H1 (cell line): ENCODE measurements around the gene RB1. TPM values are rescaled to one million over a fixed set of nuclear protein-coding genes. Genes with fewer than 3 reads are reported as not detected.

Experiments
- GTF2F1 ChIP-seq: IDR thresholded peaks from 2 replicates; pipeline ENCODE4 v1.6.1; 2012; ENCODE audit warnings: low read depth, low read length, improper control_type of control experiment, borderline replicate concordance
- HDAC6 ChIP-seq: IDR thresholded peaks from one replicate; pipeline ENCODE4 v1.7.1; 2012; ENCODE audit warnings: low read depth, mild to moderate bottlenecking, inconsistent platforms, low read length, moderate library complexity
- POLR2A ChIP-seq, 2 experiments: IDR thresholded peaks; 1 replicate in 1 of 2; 2 replicates in 1 of 2; pipeline ENCODE4 v1.6.1; 2011; ENCODE audit warnings: low read depth in 2 of 2, low read length in 2 of 2, mild to moderate bottlenecking in 2 of 2; ENCODE audit errors: control extremely low read depth in 1 of 2
- SP4 ChIP-seq: IDR thresholded peaks from 2 replicates; pipeline ENCODE4 v1.6.1; 2012; ENCODE audit warnings: low read length, inconsistent platforms
- USF2 ChIP-seq: IDR thresholded peaks from 2 replicates; pipeline ENCODE4 v1.6.1; 2011; ENCODE audit warnings: low read length, improper control_type of control experiment
- polyA plus RNA-seq, 7 experiments: library from polyadenylated mRNA; depleted of rRNA in 3 of 7; stranded (reverse) in 5 of 7; unstranded in 2 of 7; fragments of >200 nt in 5 of 7; fragments of 200-250 nt in 2 of 7; gene quantifications; 1 replicate in 5 of 7; 2 replicates in 1 of 7; 4 replicates in 1 of 7; pipeline versions ENCODE4 v1.2.1 to v1.2.3, GENCODE V29; 2011 to 2013; ENCODE audit warnings: missing spikeins in 2 of 7, mixed read lengths in 2 of 7
- total RNA-seq: library from RNA; stranded (reverse); fragmentation: NEBNext Ultra II Directional; extraction: Animal tissue kit (Norgen Biotek cat#: 25700); gene quantifications from 2 replicates; pipeline ENCODE4 v1.2.1, GENCODE V29; 2021

Gene RB1
- total and polyA plus RNA-seq, 2 of the 8 experiments (the other 6 are each of a cell fraction or from before 2014, with no cell fraction given) = 4.1 to 17.5 TPM

- TF ChIP-seq GTF2F1 (no peak), USF2 (no peak), POLR2A (IDR thresholded peaks at IDR 0.05; ENCODE audit: control extremely low read depth in 1 of 2, low read depth in 2 of 2, low read length in 2 of 2) (no peak), SP4 (no peak), HDAC6 (no peak)
Observed at GRCh38 chr13:48486362-48486761, 182.8 kb downstream of the RB1 start (continued).
